Measurements from ENCODE around the gene MAGEC1. TPM values are rescaled to one million over a fixed set of nuclear protein-coding genes. Genes with fewer than 3 reads are reported as not detected.

MAGEC1 gene
- total RNA-seq, 1 donor from 2014 or later: not detected

DNA sequence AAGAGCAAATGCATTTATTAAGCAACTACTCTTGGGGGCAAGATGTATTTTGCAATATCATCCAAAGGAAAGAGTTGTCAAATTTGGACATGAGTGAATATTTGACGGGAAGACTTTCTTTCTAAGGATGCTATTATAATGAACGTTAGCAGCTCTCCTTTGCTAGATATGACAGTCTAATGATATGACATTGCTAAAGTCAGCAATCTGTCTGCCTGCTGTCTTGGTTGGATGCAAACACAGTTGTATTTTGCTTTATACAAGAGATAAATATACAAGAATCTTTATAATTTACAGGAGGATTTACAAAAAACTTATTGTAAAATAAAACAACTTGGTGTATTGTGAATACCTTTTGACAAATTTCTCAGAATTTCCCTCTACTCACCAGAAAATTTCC lies 37.5 kb downstream of the MAGEC1 start:
- no peak for DNase-seq (ENCODE audit: low read depth)
- H3K4me3 ChIP-seq (ENCODE audit: low read depth, low read length): no peak overlapping the region
- TF ChIP-seq CTCF (conservative IDR thresholded peaks at IDR 0.05; ENCODE audit: low read depth, low read length): no peak

DNA sequence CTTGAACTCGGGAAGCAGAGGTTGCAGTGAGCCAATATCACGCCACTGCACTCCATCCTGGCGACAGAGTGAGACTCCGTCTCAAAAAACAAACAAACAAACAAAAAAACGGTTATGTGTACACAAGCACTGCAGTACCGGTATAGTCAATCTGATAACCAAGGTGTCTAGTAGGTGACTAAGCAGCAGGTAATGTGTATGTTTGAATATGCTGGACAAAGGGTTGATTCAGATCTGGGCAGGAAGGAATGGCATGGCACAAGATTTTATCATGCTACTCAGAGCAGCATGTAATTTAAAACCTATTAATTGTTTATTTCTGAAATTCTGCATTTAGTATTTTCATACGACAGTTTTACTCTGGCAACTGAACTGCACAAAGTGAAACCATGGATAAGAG lies 41.7 kb downstream of the MAGEC1 start:
- no peak overlapping the region for H3K4me3 ChIP-seq (ENCODE audit: low read depth, low read length)
- no peak for TF ChIP-seq CTCF (conservative IDR thresholded peaks at IDR 0.05; ENCODE audit: low read depth, low read length)
- no peak for DNase-seq (ENCODE audit: low read depth)

DNA sequence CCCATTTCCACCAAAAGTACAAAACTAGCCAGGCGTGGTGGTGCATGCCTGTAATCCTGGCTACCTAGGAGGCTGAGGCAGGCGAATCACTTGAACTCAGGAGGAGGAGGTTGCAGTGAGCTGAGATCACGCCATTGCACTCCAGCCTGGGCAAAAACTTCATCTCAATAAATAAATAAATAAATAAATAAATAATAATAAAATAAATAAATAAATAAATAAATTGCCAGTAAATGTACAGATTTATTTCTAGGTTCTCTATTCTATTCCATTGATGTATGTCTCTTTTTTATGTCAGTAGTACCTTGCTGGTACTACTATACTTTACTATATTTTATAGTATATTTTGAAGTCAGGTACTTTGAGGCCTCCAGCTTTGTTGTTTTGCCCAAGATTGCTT lies 43.7 kb downstream of the MAGEC1 start:
- TF ChIP-seq CTCF (conservative IDR thresholded peaks at IDR 0.05; ENCODE audit: low read depth, low read length): no peak
- H3K4me3 ChIP-seq (ENCODE audit: low read depth, low read length): no peak overlapping the region
- DNase-seq (ENCODE audit: low read depth): no peak

DNA sequence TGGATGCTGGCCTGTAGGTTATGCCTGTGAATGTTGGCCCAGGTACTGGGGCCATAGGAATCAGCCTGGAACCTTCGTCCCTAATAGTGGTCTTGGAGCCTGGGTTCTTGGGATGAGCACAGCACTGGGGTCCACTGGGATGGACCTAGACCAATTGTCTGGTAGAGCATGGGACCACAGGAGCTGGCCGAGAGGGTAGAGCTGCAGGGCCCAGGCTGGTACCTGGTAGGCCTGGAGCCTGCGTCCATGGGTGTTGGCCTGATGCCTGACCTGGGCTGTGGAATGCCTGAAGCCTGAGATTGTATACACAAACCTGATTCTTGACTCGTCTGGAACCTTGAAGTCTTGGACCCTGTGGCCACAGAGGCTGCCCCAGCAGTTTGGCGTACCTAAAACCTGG lies 48.9 kb downstream of the MAGEC1 start:
- H3K4me3 ChIP-seq (ENCODE audit: low read depth, low read length): no peak overlapping the region
- no peak for DNase-seq (ENCODE audit: low read depth)
- TF ChIP-seq CTCF (conservative IDR thresholded peaks at IDR 0.05; ENCODE audit: low read depth, low read length): no peak

GRCh38 chrX:141958675-141959074 lies 55.0 kb downstream of the MAGEC1 start:
- DNase-seq (ENCODE audit: low read depth): no peak
- no peak overlapping the region for H3K4me3 ChIP-seq (ENCODE audit: low read depth, low read length)
- TF ChIP-seq CTCF (conservative IDR thresholded peaks at IDR 0.05; ENCODE audit: low read depth, low read length): no peak

Other genes starting within 250 kb of the MAGEC1 start
- gene SPANXD, start 205.2 kb upstream of the MAGEC1 start, total RNA-seq: not detected in 2 replicates
- not detected in 2 replicates for gene MAGEC3, start 65.6 kb upstream of the MAGEC1 start, total RNA-seq

Data from epithelial cell of proximal tubule (primary cell).